Kidney (tissue), 14 donors: ENCODE measurements around the gene SPOP. TPM values are rescaled to one million over a fixed set of nuclear protein-coding genes. Genes with fewer than 3 reads are reported as not detected.

Source experiments
- DNase-seq, 5 donors: peaks; one replicate each; pipeline ENCODE4 v3.0.0-alpha.2; 2013 to 2020
- FAIRE-seq: peaks from 2 replicates; lab custom pipeline; 2012; peaks lifted over from hg19 to GRCh38; lab: Jason Lieb, UNC
- H3K27ac ChIP-seq, 2 donors: one replicate each; pipeline ENCODE4 v1.7.0; 2013; ENCODE audit warnings: low read depth in 2 of 2, low read length in 2 of 2, inconsistent platforms in 1 of 2
- H3K27me3 ChIP-seq: one replicate; pipeline ENCODE4 v1.7.1; 2013; ENCODE audit warnings: low read length, inconsistent platforms; ENCODE audit not compliant: control insufficient read depth, insufficient read depth
- H3K36me3 ChIP-seq, 3 donors: one replicate each; pipeline versions ENCODE4 v1.7.0 to v1.7.1; 2013; ENCODE audit warnings: low read length in 3 of 3, control low read depth in 1 of 3, inconsistent platforms in 1 of 3; ENCODE audit not compliant: insufficient read depth in 3 of 3, control insufficient read depth in 2 of 3
- H3K4me1 ChIP-seq, 3 donors: one replicate each; pipeline versions ENCODE4 v1.7.0 to v1.7.1; 2013; ENCODE audit warnings: low read length in 3 of 3, inconsistent platforms in 1 of 3, low read depth in 1 of 3; ENCODE audit not compliant: control insufficient read depth in 2 of 3, insufficient read depth in 2 of 3
- H3K4me3 ChIP-seq, 3 donors: one replicate each; pipeline versions ENCODE4 v1.7.0 to v1.8.1; 2013; ENCODE audit warnings: low read length in 3 of 3, control low read depth in 1 of 3, inconsistent platforms in 1 of 3
- H3K9ac ChIP-seq, 3 donors: one replicate each; pipeline versions ENCODE4 v1.7.0 to v1.7.1; 2013; ENCODE audit warnings: low read length in 3 of 3, control low read depth in 1 of 3, inconsistent platforms in 1 of 3
- H3K9me3 ChIP-seq, 3 donors: one replicate each; pipeline versions ENCODE4 v1.7.0 to v1.7.1; 2013; ENCODE audit warnings: low read length in 3 of 3, control low read depth in 1 of 3, inconsistent platforms in 1 of 3; ENCODE audit not compliant: control insufficient read depth in 2 of 3, insufficient read depth in 1 of 3
- CTCF ChIP-seq: IDR thresholded peaks from 3 replicates; pipeline ENCODE4 v1.5.1; 2012; ENCODE audit warnings: mild to moderate bottlenecking, moderate library complexity, borderline replicate concordance; ENCODE audit not compliant: insufficient read depth; ENCODE audit errors: extremely low read depth
- intact Hi-C: fragments of 100-400 bp; cut with DNase I; formaldehyde crosslinking; loops from one replicate; pipeline ENCODE4 v1.11.1; 2022
- polyA plus RNA-seq: library from polyadenylated mRNA; stranded (reverse); fragments of 350-450 nt; fragmentation: Illumina TruSeq; extraction: RNeasy Lipid Tissue Mini Kit (QIAGEN cat#74804); gene quantifications from one replicate; pipeline ENCODE4 v1.2.3, GENCODE V29; 2014; ENCODE audit warnings: low read depth, low replicate concordance; ENCODE audit not compliant: insufficient read depth
- total RNA-seq: library from RNA; stranded (reverse); fragmentation: NEBNext Ultra II Directional; extraction: Animal tissue kit (Norgen Biotek cat#: 25700); gene quantifications from one replicate; pipeline ENCODE4 v1.2.1, GENCODE V29; 2021
- donor health status: control.
- donor health status: control.
- donor health status: control.
- donor health status: control.
- donor health status: control.
- donor health status: DM: yes; HTN: yes; CAD: no.
- donor health status: Normal renal cell carcinoma (clear cell type).

Gene SPOP
- total and polyA plus RNA-seq, 2 donors from 2014 or later = 28.2 to 73.8 TPM

GRCh38 chr17:49600949-49601348 lies 76.9 kb downstream of the SPOP start:
- H3K27ac ChIP-seq = no peak overlapping the region
- H3K27me3 ChIP-seq = no peaks in the 10 kb centered on the region
- no peak for TF ChIP-seq CTCF
- no peaks in the 10 kb centered on the region for H3K9me3 ChIP-seq
- no peak overlapping the region for H3K4me3 ChIP-seq
- no peaks in the 10 kb centered on the region for H3K4me1 ChIP-seq
- no peak overlapping the region for H3K9ac ChIP-seq
- H3K36me3 ChIP-seq = peaks cover 0 to 54% (median 42%) of the 10 kb centered on the region in 3 donors
- intact Hi-C loops = no loop called here
- FAIRE-seq = no peak
- no peak for DNase-seq

- no peak overlapping the region for H3K4me3 ChIP-seq
- no peak for TF ChIP-seq CTCF
Measured at GRCh38 chr17:49598918-49599317, 79.0 kb downstream of the SPOP start.

GRCh38 chr17:49597928-49598655 lies 79.8 kb downstream of the SPOP start:
- Histone ChIP-seq H3K9ac (no peak overlapping the region), H3K36me3 (peaks cover 0 to 41% (median 34%) of the 10 kb centered on the region in 3 donors), H3K4me1 (no peaks in the 10 kb centered on the region), H3K27ac (peak overlapping the region in 1 of 2 donors; percentile 52), H3K27me3 (no peaks in the 10 kb centered on the region), H3K9me3 (no peaks in the 10 kb centered on the region), H3K4me3 (no peak overlapping the region)
- TF ChIP-seq CTCF = no peak
- FAIRE-seq (no peak), DNase-seq (peak in 1 of 5 donors; percentile 5)
- intact Hi-C loops = no loop called here

More at GRCh38 chr17:49598918-49599317, 79.0 kb downstream of the SPOP start:
- H3K27ac ChIP-seq = no peak overlapping the region
- intact Hi-C loops = no loop called here
- H3K9me3 ChIP-seq = no peaks in the 10 kb centered on the region
- H3K9ac ChIP-seq = no peak overlapping the region
- H3K27me3 ChIP-seq = no peaks in the 10 kb centered on the region
- peaks cover 0 to 45% (median 36%) of the 10 kb centered on the region in 3 donors for H3K36me3 ChIP-seq
- FAIRE-seq (no peak), DNase-seq (no peak)
- no peaks in the 10 kb centered on the region for H3K4me1 ChIP-seq
